Ovary (tissue), 9 donors: ENCODE measurements around the gene CFAP251. TPM values are rescaled to one million over a fixed set of nuclear protein-coding genes. Genes with fewer than 3 reads are reported as not detected.

ENCODE experiments used
- DNase-seq, 5 donors: peaks; one replicate each; pipeline ENCODE4 v3.0.0-alpha.2; 2019 to 2020
- H3K27ac ChIP-seq, 2 donors: fragments of 200-600 bp; one replicate each; pipeline versions ENCODE4 v1.5.1 to v1.8.0; 2019 to 2022
- H3K27me3 ChIP-seq: fragments of 200-600 bp; one replicate; pipeline ENCODE4 v1.8.0; 2022
- H3K36me3 ChIP-seq: fragments of 200-600 bp; sonication (generic); one replicate; pipeline ENCODE4 v1.5.1; 2019
- H3K4me1 ChIP-seq: one replicate; pipeline ENCODE4 v1.8.1; 2013; ENCODE audit warnings: mild to moderate bottlenecking, moderate library complexity; ENCODE audit not compliant: insufficient read depth
- H3K4me3 ChIP-seq: fragments of 200-600 bp; sonication (generic); one replicate; pipeline ENCODE4 v1.5.1; 2017
- H3K9me3 ChIP-seq, 2 donors: fragments of 200-600 bp in 1 of 2; sonication (generic) in 1 of 2; one replicate each; pipeline versions ENCODE4 v1.5.1 to v1.8.1; 2013 to 2019; ENCODE audit warnings: mild to moderate bottlenecking in 1 of 2, moderate library complexity in 1 of 2
- CTCF ChIP-seq, 3 donors: fragments of 450-650 bp in 2 of 3; fragments of 200-600 bp in 1 of 3; IDR thresholded peaks; one replicate each; pipeline versions ENCODE4 v1.5.1 to v1.8.0; 2016 to 2022; ENCODE audit warnings: antibody characterized with exemption in 3 of 3, mild to moderate bottlenecking in 1 of 3
- EP300 ChIP-seq: sonication (generic); formaldehyde crosslinking; IDR thresholded peaks from one replicate; pipeline ENCODE4 v1.6.1; 2017; ENCODE audit warnings: antibody characterized with exemption
- POLR2A ChIP-seq: fragments of 450-650 bp; IDR thresholded peaks from one replicate; pipeline ENCODE4 v1.6.1; 2017; ENCODE audit warnings: antibody characterized with exemption, mild to moderate bottlenecking, moderate library complexity
- WGBS, 3 donors: extraction: QIAGEN DNeasy Blood & Tissue Kit in 1 of 3; methylation state at CpG; one replicate each; pipeline versions ENCODE4 v1.1.5 to v1.1.7; 2013 to 2017; 5-methylcytosine and 5-hydroxymethylcytosine counted together
- intact Hi-C, 4 donors: fragments of 100-400 bp; cut with DNase I; formaldehyde crosslinking; loops; one replicate each; pipeline versions ENCODE4 v1.11.0 to v1.15.1; 2022 to 2023
- polyA plus RNA-seq, 2 donors: library from polyadenylated mRNA; stranded (reverse); fragments of 200-250 nt in 1 of 2; fragments of 350-450 nt in 1 of 2; fragmentation: Illumina TruSeq in 1 of 2; extraction: RNeasy Lipid Tissue Mini Kit (QIAGEN cat#74804) in 1 of 2; gene quantifications; one replicate each; pipeline ENCODE4 v1.2.3, GENCODE V29; 2013 to 2014
- total RNA-seq, 7 donors: library from RNA; depleted of rRNA in 2 of 7; stranded (reverse); fragments of >200 nt in 2 of 7; fragmentation: NEBNext Ultra II Directional in 3 of 7; extraction: Animal tissue kit (Norgen Biotek cat#: 25700) in 3 of 7; gene quantifications; one replicate each; pipeline versions ENCODE4 v1.1.0 to v1.2.4, GENCODE V29; 2016 to 2023
- donor health status: DM: no; HTN: no; CAD: no; lungs with moderate emphysema.
- donor health status: DM: no; HTN: no; CAD: no.
- donor health status: Bipolar disorder and iron deficiency.
- donor health status: DM: yes; HTN: yes; CAD: no.
- donor health status: DM: no; HTN: no; CAD: no.
- donor health status: DM: yes; HTN: yes; CAD: no.

The CFAP251 gene
- total and polyA plus RNA-seq, 9 donors: 1.2 to 28.7 (median 5.5) TPM

GRCh38 chr12:121975021-121975420 is 56.6 kb downstream of the CFAP251 start:
- no peak for TF ChIP-seq CTCF (IDR thresholded peaks at IDR 0.05)
- TF ChIP-seq POLR2A: no peak
- no peak for TF ChIP-seq EP300
- H3K36me3 ChIP-seq: no peaks in the 10 kb centered on the region
- no peak for DNase-seq
- H3K27me3 ChIP-seq: no peaks in the 10 kb centered on the region
- no peaks in the 10 kb centered on the region for H3K9me3 ChIP-seq
- no peak overlapping the region for H3K4me3 ChIP-seq
- H3K27ac ChIP-seq: no peak overlapping the region
- no peaks in the 10 kb centered on the region for H3K4me1 ChIP-seq
- WGBS, 3 donors: 87 to 90% (median 89%) methylated on average over 6 of the region's 6 CpGs
- intact Hi-C loops: no loop called here

GRCh38 chr12:121976950-121977349 is 58.6 kb downstream of the CFAP251 start:
- no peaks in the 10 kb centered on the region for H3K27me3 ChIP-seq
- TF ChIP-seq EP300: no peak
- TF ChIP-seq CTCF (IDR thresholded peaks at IDR 0.05): no peak
- no peak for TF ChIP-seq POLR2A
- DNase-seq: no peak
- no peaks in the 10 kb centered on the region for H3K36me3 ChIP-seq
- H3K9me3 ChIP-seq: no peaks in the 10 kb centered on the region
- WGBS, 3 donors: 95 to 98% (median 95%) methylated on average over 5 of the region's 5 CpGs
- no peak overlapping the region for H3K27ac ChIP-seq
- H3K4me3 ChIP-seq: no peak overlapping the region
- intact Hi-C loops: no loop called here
- H3K4me1 ChIP-seq: no peaks in the 10 kb centered on the region

- intact Hi-C loops: no loop called here
- Histone ChIP-seq H3K9me3 (no peaks in the 10 kb centered on the region), H3K27ac (no peak overlapping the region), H3K4me1 (no peaks in the 10 kb centered on the region), H3K36me3 (no peaks in the 10 kb centered on the region), H3K4me3 (no peak overlapping the region), H3K27me3 (no peaks in the 10 kb centered on the region)
- TF ChIP-seq POLR2A (no peak), EP300 (no peak), CTCF (IDR thresholded peaks at IDR 0.05) (no peak)
- DNase-seq: no peak
- 77 to 84% (median 83%) methylated on average over 11 of the region's 11 CpGs for WGBS, 3 donors
These were observed 61.9 kb downstream of the CFAP251 start for GRCh38 chr12:121980191-121980891.

GRCh38 chr12:121980892-121981272 is 62.5 kb downstream of the CFAP251 start:
- intact Hi-C loops: no loop called here
- 87 to 90% (median 89%) methylated on average over 14 of the region's 14 CpGs for WGBS, 3 donors
- Histone ChIP-seq H3K9me3 (no peaks in the 10 kb centered on the region), H3K4me1 (no peaks in the 10 kb centered on the region), H3K36me3 (no peaks in the 10 kb centered on the region), H3K27ac (no peak overlapping the region), H3K27me3 (no peaks in the 10 kb centered on the region), H3K4me3 (no peak overlapping the region)
- no peak for DNase-seq
- TF ChIP-seq POLR2A: no peak
- TF ChIP-seq CTCF (IDR thresholded peaks at IDR 0.05): no peak
- TF ChIP-seq EP300: no peak
